Ovary (tissue), 10 donors: ENCODE measurements around the gene PSKH1. TPM values are rescaled to one million over a fixed set of nuclear protein-coding genes. Genes with fewer than 3 reads are reported as not detected.

ENCODE experiments used
- DNase-seq, 5 donors: peaks; one replicate each; pipeline ENCODE4 v3.0.0-alpha.2; 2019 to 2020
- H3K27ac ChIP-seq, 2 donors: fragments of 200-600 bp; one replicate each; pipeline versions ENCODE4 v1.5.1 to v1.8.0; 2019 to 2022
- H3K27me3 ChIP-seq: fragments of 200-600 bp; one replicate; pipeline ENCODE4 v1.8.0; 2022
- H3K36me3 ChIP-seq: fragments of 200-600 bp; sonication (generic); one replicate; pipeline ENCODE4 v1.5.1; 2019
- H3K4me1 ChIP-seq: one replicate; pipeline ENCODE4 v1.8.1; 2013; ENCODE audit warnings: mild to moderate bottlenecking, moderate library complexity; ENCODE audit not compliant: insufficient read depth
- H3K4me3 ChIP-seq: fragments of 200-600 bp; sonication (generic); one replicate; pipeline ENCODE4 v1.5.1; 2017
- H3K9me3 ChIP-seq, 2 donors: fragments of 200-600 bp in 1 of 2; sonication (generic) in 1 of 2; one replicate each; pipeline versions ENCODE4 v1.5.1 to v1.8.1; 2013 to 2019; ENCODE audit warnings: mild to moderate bottlenecking in 1 of 2, moderate library complexity in 1 of 2
- CTCF ChIP-seq, 3 donors: fragments of 450-650 bp in 2 of 3; fragments of 200-600 bp in 1 of 3; IDR thresholded peaks; one replicate each; pipeline versions ENCODE4 v1.5.1 to v1.8.0; 2016 to 2022; ENCODE audit warnings: antibody characterized with exemption in 3 of 3, mild to moderate bottlenecking in 1 of 3
- EP300 ChIP-seq: sonication (generic); formaldehyde crosslinking; IDR thresholded peaks from one replicate; pipeline ENCODE4 v1.6.1; 2017; ENCODE audit warnings: antibody characterized with exemption
- POLR2A ChIP-seq: fragments of 450-650 bp; IDR thresholded peaks from one replicate; pipeline ENCODE4 v1.6.1; 2017; ENCODE audit warnings: antibody characterized with exemption, mild to moderate bottlenecking, moderate library complexity
- WGBS, 3 donors: extraction: QIAGEN DNeasy Blood & Tissue Kit in 1 of 3; methylation state at CpG; one replicate each; pipeline versions ENCODE4 v1.1.5 to v1.1.7; 2013 to 2017; 5-methylcytosine and 5-hydroxymethylcytosine counted together
- intact Hi-C, 4 donors: fragments of 100-400 bp; cut with DNase I; formaldehyde crosslinking; loops; one replicate each; pipeline versions ENCODE4 v1.11.0 to v1.15.1; 2022 to 2023
- long read RNA-seq, 3 donors: library from polyadenylated mRNA in 2 of 3; unstranded in 2 of 3; transcript quantifications; one replicate each; pipeline ENCODE4 v2.0.0 and lab custom pipeline, GENCODE V29; 2021 to 2026
- polyA plus RNA-seq, 2 donors: library from polyadenylated mRNA; stranded (reverse); fragments of 200-250 nt in 1 of 2; fragments of 350-450 nt in 1 of 2; fragmentation: Illumina TruSeq in 1 of 2; extraction: RNeasy Lipid Tissue Mini Kit (QIAGEN cat#74804) in 1 of 2; gene quantifications; one replicate each; pipeline ENCODE4 v1.2.3, GENCODE V29; 2013 to 2014
- total RNA-seq, 7 donors: library from RNA; depleted of rRNA in 2 of 7; stranded (reverse); fragments of >200 nt in 2 of 7; fragmentation: NEBNext Ultra II Directional in 3 of 7; extraction: Animal tissue kit (Norgen Biotek cat#: 25700) in 3 of 7; gene quantifications; one replicate each; pipeline versions ENCODE4 v1.1.0 to v1.2.4, GENCODE V29; 2016 to 2023
- donor health status: DM: no; HTN: no; CAD: no; lungs with moderate emphysema.
- donor health status: DM: no; HTN: no; CAD: no.
- donor health status: Bipolar disorder and iron deficiency.
- donor health status: DM: yes; HTN: yes; CAD: no.
- donor health status: DM: no; HTN: no; CAD: no.
- donor health status: DM: yes; HTN: yes; CAD: no.

The PSKH1 gene
- total RNA-seq (10 to 100 TPM; 13.6 to 38.9 (median 31.6) TPM), polyA plus RNA-seq (10 to 100 TPM in 1 of 2 donors, 1 to 10 TPM in 1; 9.6 to 26.6 TPM)
- long read RNA-seq, donor 1, partial matches to known transcripts: 1 of 5 reads
- long read RNA-seq, donor 1, other reads (novel, unspliced or antisense): 2 of 5 reads
- long read RNA-seq, donor 2, partial matches to known transcripts: 0 of 5 reads
- long read RNA-seq, donor 2, other reads (novel, unspliced or antisense): 0 of 5 reads
- long read RNA-seq, donor 3, partial matches to known transcripts: 16 of 21 reads
- long read RNA-seq, donor 3, other reads (novel, unspliced or antisense): 2 of 21 reads

DNA sequence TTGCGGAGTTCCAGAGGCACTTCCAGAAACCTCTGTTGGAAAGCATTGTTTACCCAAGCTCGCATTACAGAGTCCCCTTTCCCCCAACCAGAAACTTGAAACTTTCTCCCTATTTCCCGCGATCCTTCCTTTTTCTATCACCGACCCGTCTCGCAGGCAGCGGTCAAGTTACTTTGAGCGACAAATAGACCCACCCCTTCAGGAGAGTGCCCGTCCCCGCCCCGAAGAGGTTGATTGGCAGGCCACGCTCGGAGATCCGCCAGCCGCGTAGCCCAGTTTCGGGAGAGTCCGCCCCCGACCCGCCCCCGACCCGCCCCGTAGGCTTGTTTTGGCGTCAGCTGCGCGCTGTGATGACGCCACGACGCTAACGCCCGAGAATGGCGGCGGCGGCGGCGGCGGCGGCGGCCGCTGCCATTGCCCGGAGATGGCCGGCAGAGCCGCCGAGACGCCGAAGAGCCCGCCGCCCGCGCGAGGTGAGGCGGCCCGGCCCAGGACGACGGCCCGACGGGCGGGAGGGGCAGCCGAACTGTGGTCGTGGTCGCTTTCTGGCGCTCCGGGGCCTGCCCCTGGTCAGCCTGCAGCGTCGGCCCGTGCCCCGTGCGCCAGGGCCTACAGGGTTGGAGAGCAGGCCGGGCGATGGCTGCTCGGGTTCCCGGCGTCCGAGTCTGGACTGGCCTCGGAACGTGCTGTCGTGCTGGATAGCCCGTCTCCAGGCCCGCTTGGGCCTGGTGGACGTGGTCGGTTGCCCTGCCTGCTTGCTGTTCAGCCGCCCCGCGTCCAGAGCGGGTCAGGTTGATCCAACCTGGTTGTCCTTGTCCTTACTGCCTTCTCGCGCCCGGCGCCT lies at the start of gene PSKH1:
TSS of gene PSKH1 (plus strand) at position 356 of the 844 bp plus-strand sequence. CDS start 15,496 bp downstream, outside the sequence.
- Histone ChIP-seq H3K4me1 (peaks cover 16% of the 10 kb centered on the region), H3K27ac (peak within 1 kb of the TSS; percentile 90 to 94), H3K27me3 (no peaks in the 10 kb centered on the region), H3K9me3 (no peaks in the 10 kb centered on the region), H3K4me3 (peak within 1 kb of the TSS; percentile 89), H3K36me3 (no peaks in the 10 kb centered on the region)
- TF ChIP-seq POLR2A: peak; percentile 83
- TF ChIP-seq EP300: no peak
- peak in 2 of 3 donors; percentile 8 to 22 for TF ChIP-seq CTCF (IDR thresholded peaks at IDR 0.05)
- 0 to 1% (median 1%) methylated on average over 51 to 90 of the region's 90 CpGs for WGBS, 3 donors
- intact Hi-C loops: no loop called here
- peak; percentile 96 to 97 (median 97) for DNase-seq

- TF ChIP-seq POLR2A (no peak), EP300 (no peak), CTCF (IDR thresholded peaks at IDR 0.05) (no peak)
- no peaks in the 10 kb centered on the region for H3K27me3 ChIP-seq
- H3K4me3 ChIP-seq: peak overlapping the region; percentile 85
- H3K4me1 ChIP-seq: peaks cover 15% of the 10 kb centered on the region
- H3K27ac ChIP-seq: peak overlapping the region; percentile 98 to 100
- DNase-seq: peak in 2 of 5 donors; percentile 56 to 58
- intact Hi-C loops: no loop called here
- no peaks in the 10 kb centered on the region for H3K36me3 ChIP-seq
- H3K9me3 ChIP-seq: no peaks in the 10 kb centered on the region
- WGBS, 3 donors: 4 to 7% (median 5%) methylated on average over 11 of the region's 11 CpGs
These were observed 49.7 kb upstream of the PSKH1 start for GRCh38 chr16:67843343-67843765.

GRCh38 chr16:67844497-67844896 lies 48.6 kb upstream of the PSKH1 start:
- H3K27ac ChIP-seq: peak overlapping the region in 1 of 2 donors; percentile 98
- no peak overlapping the region for H3K4me3 ChIP-seq
- DNase-seq: no peak
- no peaks in the 10 kb centered on the region for H3K27me3 ChIP-seq
- H3K4me1 ChIP-seq: peaks cover 16% of the 10 kb centered on the region
- H3K36me3 ChIP-seq: no peaks in the 10 kb centered on the region
- WGBS, 3 donors: 35 to 52% (median 36%) methylated on average over 4 of the region's 4 CpGs
- intact Hi-C loops: no loop called here
- H3K9me3 ChIP-seq: no peaks in the 10 kb centered on the region
- no peak for TF ChIP-seq EP300
- TF ChIP-seq CTCF (IDR thresholded peaks at IDR 0.05): no peak
- no peak for TF ChIP-seq POLR2A

- H3K27ac ChIP-seq: peak overlapping the region in 1 of 2 donors; percentile 96
- H3K27me3 ChIP-seq: no peaks in the 10 kb centered on the region
- no peak for DNase-seq
- intact Hi-C loops: no loop called here
- H3K36me3 ChIP-seq: no peaks in the 10 kb centered on the region
- peaks cover 16% of the 10 kb centered on the region for H3K4me1 ChIP-seq
- 57 to 67% (median 60%) methylated on average over 5 of the region's 5 CpGs for WGBS, 3 donors
- H3K9me3 ChIP-seq: no peaks in the 10 kb centered on the region
- H3K4me3 ChIP-seq: no peak overlapping the region
- no peak for TF ChIP-seq CTCF (IDR thresholded peaks at IDR 0.05)
- no peak for TF ChIP-seq EP300
- no peak for TF ChIP-seq POLR2A
These were observed 47.6 kb upstream of the PSKH1 start for GRCh38 chr16:67845291-67846062.
